ENCODE measurements around the gene UTS2R.

Gene UTS2R

DNA sequence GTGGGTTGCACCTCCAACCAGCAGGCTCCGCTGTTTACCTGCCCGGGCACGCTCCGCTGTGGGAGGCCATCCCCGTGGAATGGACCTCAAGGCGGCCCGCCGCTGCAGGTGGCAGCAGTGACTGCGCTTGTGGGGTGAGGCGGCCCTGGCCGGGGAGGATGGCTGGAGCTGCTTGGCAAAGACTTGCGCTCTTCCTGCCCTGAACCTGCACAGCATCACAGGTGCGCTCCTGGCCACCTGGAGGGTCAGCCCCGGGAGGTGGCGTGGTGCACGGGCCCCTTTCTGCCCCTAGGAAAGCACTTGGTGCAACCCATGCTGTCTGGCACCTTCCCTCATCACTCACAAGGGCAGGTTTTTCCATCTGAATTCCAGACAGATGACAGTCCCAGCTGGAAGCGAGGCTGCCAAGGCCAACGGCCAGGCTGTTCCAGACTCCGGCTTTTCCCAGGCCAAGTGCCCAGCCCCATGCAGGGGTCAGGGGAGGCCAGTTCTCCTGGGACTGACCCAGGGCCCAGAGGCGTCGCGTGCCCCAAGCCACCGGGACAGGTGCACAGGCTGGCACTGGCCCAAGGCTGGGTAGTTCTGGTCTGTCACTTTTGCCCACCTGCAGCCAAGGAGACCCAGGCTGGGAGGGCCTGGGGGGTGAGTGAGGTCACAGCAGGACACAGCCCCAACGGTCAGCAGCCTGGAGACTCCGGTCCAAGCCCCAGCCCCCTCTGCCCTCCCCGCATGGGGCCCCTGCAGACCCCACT lies 13.3 kb downstream of the UTS2R start:
- H3K4me3 ChIP-seq (ENCODE audit: low read length) = no peak overlapping the region
- TF ChIP-seq, protein P1, sequence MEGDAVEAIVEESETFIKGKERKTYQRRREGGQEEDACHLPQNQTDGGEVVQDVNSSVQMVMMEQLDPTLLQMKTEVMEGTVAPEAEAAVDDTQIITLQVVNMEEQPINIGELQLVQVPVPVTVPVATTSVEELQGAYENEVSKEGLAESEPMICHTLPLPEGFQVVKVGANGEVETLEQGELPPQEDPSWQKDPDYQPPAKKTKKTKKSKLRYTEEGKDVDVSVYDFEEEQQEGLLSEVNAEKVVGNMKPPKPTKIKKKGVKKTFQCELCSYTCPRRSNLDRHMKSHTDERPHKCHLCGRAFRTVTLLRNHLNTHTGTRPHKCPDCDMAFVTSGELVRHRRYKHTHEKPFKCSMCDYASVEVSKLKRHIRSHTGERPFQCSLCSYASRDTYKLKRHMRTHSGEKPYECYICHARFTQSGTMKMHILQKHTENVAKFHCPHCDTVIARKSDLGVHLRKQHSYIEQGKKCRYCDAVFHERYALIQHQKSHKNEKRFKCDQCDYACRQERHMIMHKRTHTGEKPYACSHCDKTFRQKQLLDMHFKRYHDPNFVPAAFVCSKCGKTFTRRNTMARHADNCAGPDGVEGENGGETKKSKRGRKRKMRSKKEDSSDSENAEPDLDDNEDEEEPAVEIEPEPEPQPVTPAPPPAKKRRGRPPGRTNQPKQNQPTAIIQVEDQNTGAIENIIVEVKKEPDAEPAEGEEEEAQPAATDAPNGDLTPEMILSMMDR (IDR thresholded peaks at IDR 0.05; ENCODE audit: insufficient read depth, low read depth, low read length, missing control alignments) = peak; percentile 57
- peak; percentile 94 for DNase-seq (ENCODE audit: low read depth)

DNA sequence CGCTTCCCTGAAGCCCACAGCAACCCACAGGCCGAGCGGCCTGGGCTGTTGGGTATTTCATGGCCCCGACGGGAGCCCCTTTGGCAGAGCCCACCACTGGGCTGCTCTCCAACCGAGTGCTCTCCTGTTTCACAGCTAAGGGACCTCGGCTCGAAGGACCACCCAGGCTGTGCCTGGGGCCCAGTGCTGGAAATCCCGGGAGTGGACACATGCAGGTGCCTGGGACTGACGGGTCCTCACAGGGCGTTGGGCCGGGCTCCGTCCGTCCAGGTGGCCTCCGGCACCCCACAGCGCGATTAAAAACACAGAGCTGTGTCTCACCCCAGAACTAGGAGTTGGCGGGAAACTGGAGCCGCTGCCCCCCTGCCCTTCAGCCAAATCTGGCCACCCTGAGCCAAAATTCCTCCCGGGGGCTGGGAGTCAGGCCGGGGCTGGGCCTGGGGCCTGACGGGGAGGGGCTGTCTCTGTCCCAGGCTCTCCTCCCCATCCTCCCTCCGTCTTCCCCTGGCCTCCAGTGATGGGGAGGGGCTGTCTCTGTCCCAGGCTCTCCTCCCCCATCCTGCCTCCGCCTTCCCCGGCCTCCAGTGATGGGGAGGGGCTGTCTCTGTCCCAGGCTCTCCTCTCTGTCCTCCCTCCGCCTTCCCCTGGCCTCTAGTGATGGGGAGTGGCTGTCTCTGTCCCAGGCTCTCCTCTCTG lies 14.1 kb downstream of the UTS2R start:
- no peak for DNase-seq (ENCODE audit: low read depth)
- TF ChIP-seq, protein P1 (IDR thresholded peaks at IDR 0.05; ENCODE audit: insufficient read depth, low read depth, low read length, missing control alignments) = no peak
- no peak overlapping the region for H3K4me3 ChIP-seq (ENCODE audit: low read length)

GRCh38 chr17:82386255-82386831 lies 14.8 kb downstream of the UTS2R start:
- TF ChIP-seq, protein P1 (IDR thresholded peaks at IDR 0.05; ENCODE audit: insufficient read depth, low read depth, low read length, missing control alignments) = no peak
- no peak for DNase-seq (ENCODE audit: low read depth)
- no peak overlapping the region for H3K4me3 ChIP-seq (ENCODE audit: low read length)

GRCh38 chr17:82386881-82387704 lies 15.5 kb downstream of the UTS2R start:
- no peak overlapping the region for H3K4me3 ChIP-seq (ENCODE audit: low read length)
- TF ChIP-seq, protein P1 (IDR thresholded peaks at IDR 0.05; ENCODE audit: insufficient read depth, low read depth, low read length, missing control alignments) = no peak

GRCh38 chr17:82387705-82388106 lies 16.1 kb downstream of the UTS2R start:
- H3K4me3 ChIP-seq (ENCODE audit: low read length) = no peak overlapping the region
- no peak for DNase-seq (ENCODE audit: low read depth)
- TF ChIP-seq, protein P1 (IDR thresholded peaks at IDR 0.05; ENCODE audit: insufficient read depth, low read depth, low read length, missing control alignments) = no peak

More at GRCh38 chr17:82386881-82387704, 15.5 kb downstream of the UTS2R start:
- DNase-seq (ENCODE audit: low read depth) = no peak

- TF ChIP-seq, protein P1 (IDR thresholded peaks at IDR 0.05; ENCODE audit: insufficient read depth, low read depth, low read length, missing control alignments) = no peak
- no peak overlapping the region for H3K4me3 ChIP-seq (ENCODE audit: low read length)
- no peak for DNase-seq (ENCODE audit: low read depth)
These were observed 16.8 kb downstream of the UTS2R start for GRCh38 chr17:82388223-82388921.
